ENCODE results near the gene GOSR2. TPM values are rescaled to one million over a fixed set of nuclear protein-coding genes. Genes with fewer than 3 reads are reported as not detected.
"Not testable (repeated sequence)": the region's sequence is repeated elsewhere in the genome, so short reads cannot be mapped to it uniquely, and the experiment has no call there.

GOSR2 gene
- total RNA-seq, 1 donor = 29.9 TPM

GRCh38 chr17:46928467-46929261 is 5.7 kb downstream of the GOSR2 start:
- DNase-seq (ENCODE audit: low read depth in 2 of 3, low spot score in 2 of 3) = no peak

GRCh38 chr17:46929413-46929812 is 6.5 kb downstream of the GOSR2 start:
- no peak for DNase-seq (ENCODE audit: low read depth in 2 of 3, low spot score in 2 of 3)

GRCh38 chr17:46930051-46930450 is 7.1 kb downstream of the GOSR2 start:
- no peak for DNase-seq (ENCODE audit: low read depth in 2 of 3, low spot score in 2 of 3)

GRCh38 chr17:46931596-46931995 is 8.6 kb downstream of the GOSR2 start:
- no peak for DNase-seq (ENCODE audit: low read depth in 2 of 3, low spot score in 2 of 3)

- DNase-seq (ENCODE audit: low read depth in 2 of 3, low spot score in 2 of 3) = no peak
These were observed 12.8 kb downstream of the GOSR2 start for GRCh38 chr17:46935658-46936266.

GRCh38 chr17:46940692-46941404 is 17.9 kb downstream of the GOSR2 start:
- peak; percentile 19 to 84 (median 76) for DNase-seq (ENCODE audit: low read depth in 2 of 3, low spot score in 2 of 3)

GRCh38 chr17:46942441-46943217 is 19.7 kb downstream of the GOSR2 start:
- DNase-seq (ENCODE audit: low read depth in 2 of 3, low spot score in 2 of 3) = peak in 2 of 3 donors; percentile 64 to 71

- DNase-seq (ENCODE audit: low read depth in 2 of 3, low spot score in 2 of 3) = peak in 2 of 3 donors; percentile 53 to 77
These were observed 20.2 kb downstream of the GOSR2 start for GRCh38 chr17:46943218-46943500.

GRCh38 chr17:46943501-46944393 is 20.8 kb downstream of the GOSR2 start:
- peak in 2 of 3 donors; percentile 14 to 50 for DNase-seq (ENCODE audit: low read depth in 2 of 3, low spot score in 2 of 3)

- DNase-seq (ENCODE audit: low read depth in 2 of 3, low spot score in 2 of 3) = no peak
These were observed 22.0 kb downstream of the GOSR2 start for GRCh38 chr17:46944931-46945330.

GRCh38 chr17:46947216-46947615 is 24.3 kb downstream of the GOSR2 start:
- no peak for DNase-seq (ENCODE audit: low read depth in 2 of 3, low spot score in 2 of 3)

GRCh38 chr17:46948544-46948943 is 25.6 kb downstream of the GOSR2 start:
- DNase-seq (ENCODE audit: low read depth in 2 of 3, low spot score in 2 of 3) = no peak

GRCh38 chr17:46949291-46950174 is 26.6 kb downstream of the GOSR2 start:
- no peak for DNase-seq (ENCODE audit: low read depth in 2 of 3, low spot score in 2 of 3)

GRCh38 chr17:46950342-46950996 is 27.5 kb downstream of the GOSR2 start:
- DNase-seq (ENCODE audit: low read depth in 2 of 3, low spot score in 2 of 3) = no peak

GRCh38 chr17:46950997-46951621 is 28.1 kb downstream of the GOSR2 start:
- no peak for DNase-seq (ENCODE audit: low read depth in 2 of 3, low spot score in 2 of 3)

- DNase-seq (ENCODE audit: low read depth in 2 of 3, low spot score in 2 of 3) = no peak
These were observed 28.7 kb downstream of the GOSR2 start for GRCh38 chr17:46951706-46952105.

- no peak for DNase-seq (ENCODE audit: low read depth in 2 of 3, low spot score in 2 of 3)
These were observed 29.2 kb downstream of the GOSR2 start for GRCh38 chr17:46952115-46952514.

- not testable (repeated sequence) for DNase-seq (ENCODE audit: low read depth in 2 of 3, low spot score in 2 of 3)
These were observed 30.2 kb downstream of the GOSR2 start for GRCh38 chr17:46953191-46953590.
